Mesenchymal stem cell (in vitro differentiated cells and primary cell): ENCODE data around the gene DDX10.

Experiments used
- DNase-seq: peaks from one replicate; pipeline ENCODE4 v3.0.0-alpha.2; 2013
- H2AFZ ChIP-seq: one replicate; pipeline ENCODE4 v1.6.1; 2013; ENCODE audit warnings: low read depth, mild to moderate bottlenecking, control low read depth, inconsistent platforms, low read length, moderate library complexity
- H2AK5ac ChIP-seq: 2 replicates; pipeline ENCODE4 v1.6.1; 2013; ENCODE audit warnings: low read length, moderate library complexity, mild to moderate bottlenecking, inconsistent platforms; ENCODE audit not compliant: severe bottlenecking
- H2BK120ac ChIP-seq: one replicate; pipeline ENCODE4 v1.6.1; 2013; ENCODE audit warnings: low read depth, mild to moderate bottlenecking, inconsistent platforms, low read length, moderate library complexity
- H2BK12ac ChIP-seq, 2 experiments: one replicate each; pipeline ENCODE4 v1.6.1; 2013; ENCODE audit warnings: inconsistent platforms in 2 of 2, low read length in 2 of 2, mild to moderate bottlenecking in 2 of 2, moderate library complexity in 2 of 2, control low read depth in 1 of 2
- H2BK15ac ChIP-seq: one replicate; pipeline ENCODE4 v1.6.1; 2013; ENCODE audit warnings: mild to moderate bottlenecking, low read depth, inconsistent platforms; ENCODE audit not compliant: poor library complexity, severe bottlenecking
- H2BK5ac ChIP-seq: 2 replicates; pipeline ENCODE4 v1.6.1; 2013; ENCODE audit warnings: low read depth, mild to moderate bottlenecking, low read length, control low read depth, inconsistent platforms; ENCODE audit not compliant: poor library complexity, severe bottlenecking
- H3K14ac ChIP-seq, 2 experiments: one replicate each; pipeline ENCODE4 v1.6.1; 2013; ENCODE audit warnings: inconsistent platforms in 2 of 2, low read length in 2 of 2, control low read depth in 1 of 2, mild to moderate bottlenecking in 1 of 2, moderate library complexity in 1 of 2
- H3K18ac ChIP-seq, 2 experiments: one replicate each; pipeline ENCODE4 v1.6.1; 2013; ENCODE audit warnings: inconsistent platforms in 2 of 2, low read length in 2 of 2, control low read depth in 1 of 2, low read depth in 1 of 2, mild to moderate bottlenecking in 1 of 2
- H3K23ac ChIP-seq, 2 experiments: one replicate each; pipeline ENCODE4 v1.6.1; 2013; ENCODE audit warnings: inconsistent platforms in 2 of 2, low read length in 2 of 2, mild to moderate bottlenecking in 2 of 2, moderate library complexity in 2 of 2, control low read depth in 1 of 2
- H3K27ac ChIP-seq: 2 replicates; pipeline ENCODE4 v1.5.1; 2013; ENCODE audit warnings: mild to moderate bottlenecking, moderate library complexity, low read length, control low read depth, inconsistent platforms; ENCODE audit not compliant: poor library complexity, severe bottlenecking
- H3K27me3 ChIP-seq, 2 experiments: 2 replicates each; pipeline versions ENCODE4 v1.6.1 to v1.7.0; 2013; ENCODE audit warnings: low read length in 2 of 2, mild to moderate bottlenecking in 2 of 2, moderate library complexity in 2 of 2, control low read depth in 1 of 2, inconsistent platforms in 1 of 2; ENCODE audit not compliant: control insufficient read depth in 1 of 2, insufficient read depth in 1 of 2
- H3K36me3 ChIP-seq, 2 experiments: 2 replicates each; pipeline versions ENCODE4 v1.6.1 to v1.7.0; 2013; ENCODE audit warnings: low read length in 2 of 2, control low read depth in 1 of 2, inconsistent platforms in 1 of 2, low read depth in 1 of 2, mild to moderate bottlenecking in 1 of 2; ENCODE audit not compliant: insufficient read depth in 2 of 2, control insufficient read depth in 1 of 2
- H3K4ac ChIP-seq, 2 experiments: one replicate each; pipeline ENCODE4 v1.6.1; 2013; ENCODE audit warnings: inconsistent platforms in 2 of 2, low read length in 2 of 2, mild to moderate bottlenecking in 2 of 2, moderate library complexity in 2 of 2, control low read depth in 1 of 2, low read depth in 1 of 2
- H3K4me1 ChIP-seq: 2 replicates; pipeline ENCODE4 v1.6.1; 2013; ENCODE audit warnings: low read depth, low read length, control low read depth; ENCODE audit not compliant: control insufficient read depth, insufficient read depth
- H3K4me2 ChIP-seq: 2 replicates; pipeline ENCODE4 v1.6.1; 2013; ENCODE audit warnings: low read length, mild to moderate bottlenecking, inconsistent platforms; ENCODE audit not compliant: poor library complexity, severe bottlenecking
- H3K4me3 ChIP-seq, 2 experiments: 2 replicates each; pipeline versions ENCODE4 v1.5.1 to v1.7.0; 2013; ENCODE audit warnings: low read length in 2 of 2, mild to moderate bottlenecking in 2 of 2, control low read depth in 1 of 2, low read depth in 1 of 2; ENCODE audit not compliant: insufficient read depth in 1 of 2
- H3K79me1 ChIP-seq: replicated peaks from 2 replicates; pipeline ENCODE4 v1.6.1; 2013; ENCODE audit warnings: mild to moderate bottlenecking, control low read depth, low read length, inconsistent platforms; ENCODE audit not compliant: poor library complexity, severe bottlenecking
- H3K9ac ChIP-seq: 2 replicates; pipeline ENCODE4 v1.7.0; 2013; ENCODE audit warnings: mild to moderate bottlenecking, low read length, moderate library complexity
- H3K9me3 ChIP-seq: 2 replicates; pipeline ENCODE4 v1.7.0; 2013; ENCODE audit warnings: mild to moderate bottlenecking, low read length; ENCODE audit not compliant: control insufficient read depth
- H4K8ac ChIP-seq: one replicate; pipeline ENCODE4 v1.6.1; 2013; ENCODE audit warnings: inconsistent platforms, mild to moderate bottlenecking, low read length, moderate library complexity
- H4K91ac ChIP-seq: one replicate; pipeline ENCODE4 v1.6.1; 2013; ENCODE audit warnings: mild to moderate bottlenecking, low read length, inconsistent platforms
- WGBS: methylation state at CpG from one replicate; pipeline ENCODE4 v1.1.7; 2013; ENCODE audit warnings: mixed read lengths; 5-methylcytosine and 5-hydroxymethylcytosine counted together

DDX10 gene

DNA sequence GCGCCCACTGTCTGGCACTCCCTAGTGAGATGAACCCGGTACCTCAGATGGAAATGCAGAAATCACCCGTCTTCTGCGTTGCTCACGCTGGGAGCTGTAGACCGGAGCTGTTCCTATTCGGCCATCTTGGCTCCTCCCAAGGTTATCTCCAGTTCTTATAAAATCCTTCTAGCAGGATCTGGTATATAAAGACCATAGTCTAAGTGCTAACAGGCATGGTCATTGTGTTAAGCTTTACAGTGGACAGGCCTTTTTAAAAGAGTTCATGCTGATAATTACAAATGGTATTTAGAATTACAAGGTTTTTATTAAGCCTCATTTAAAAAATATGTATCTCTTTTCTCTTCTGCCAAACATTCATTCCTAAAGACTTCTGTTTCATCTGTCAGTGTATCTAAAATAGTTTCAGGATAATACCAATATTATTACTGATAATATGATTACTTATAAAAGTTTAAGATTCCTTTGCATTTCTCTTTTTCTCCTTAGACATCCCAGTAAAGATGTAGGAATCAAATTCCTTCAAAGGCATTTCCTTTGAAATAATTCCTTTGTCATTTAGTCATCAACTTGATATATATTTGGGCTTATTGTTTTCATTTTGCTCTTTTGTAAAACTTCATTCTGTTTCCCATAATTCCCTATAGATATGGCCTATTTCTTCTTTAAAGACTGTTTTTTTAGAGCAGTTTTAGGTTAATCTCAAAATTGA, 20.7 kb downstream of the DDX10 start:
- no peak overlapping the region for H2AFZ ChIP-seq
- no peak overlapping the region for H2BK12ac ChIP-seq
- H3K27me3 ChIP-seq, result no peaks in the 10 kb centered on the region
- H3K4me1 ChIP-seq, result no peaks in the 10 kb centered on the region
- no peak overlapping the region for H3K4me2 ChIP-seq
- no peak overlapping the region for H2BK120ac ChIP-seq
- H3K79me1 ChIP-seq, result peaks cover 14% of the 10 kb centered on the region
- 100% methylated on average over 1 of the region's 7 CpGs for WGBS
- H3K9ac ChIP-seq, result no peak overlapping the region
- H3K27ac ChIP-seq, result no peak overlapping the region
- H4K91ac ChIP-seq, result no peak overlapping the region
- H3K36me3 ChIP-seq, result peaks cover 8 to 27% of the 10 kb centered on the region in 2 experiments
- H2BK5ac ChIP-seq, result no peak overlapping the region
- no peak overlapping the region for H3K4ac ChIP-seq
- no peak overlapping the region for H3K23ac ChIP-seq
- H3K14ac ChIP-seq, result no peak overlapping the region
- no peak for DNase-seq
- no peak overlapping the region for H3K4me3 ChIP-seq
- no peak overlapping the region for H2AK5ac ChIP-seq
- H2BK15ac ChIP-seq, result no peak overlapping the region
- H4K8ac ChIP-seq, result no peak overlapping the region
- no peak overlapping the region for H3K18ac ChIP-seq
- no peaks in the 10 kb centered on the region for H3K9me3 ChIP-seq

DNA sequence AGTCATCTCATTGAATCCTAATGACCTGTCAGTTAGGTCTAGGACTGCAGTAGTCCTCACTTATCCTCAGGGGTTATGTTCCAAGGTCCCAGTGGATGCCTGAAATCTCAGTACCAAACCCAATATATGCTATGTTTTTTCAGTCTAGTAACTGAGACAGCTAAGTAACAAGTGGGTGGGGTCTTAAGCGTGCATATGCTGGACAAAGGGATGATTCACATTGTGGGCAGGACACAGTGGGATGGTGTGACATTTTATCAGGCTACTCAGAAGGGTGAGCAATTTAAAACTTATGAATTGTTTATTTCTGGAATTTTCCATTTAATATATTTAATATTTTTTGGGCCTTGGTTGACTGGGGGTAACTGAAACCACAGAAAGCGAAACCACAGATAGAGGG, 29.0 kb downstream of the DDX10 start:
- peaks cover 2% of the 10 kb centered on the region for H3K4me1 ChIP-seq
- H3K23ac ChIP-seq, result no peak overlapping the region
- no peak overlapping the region for H2BK12ac ChIP-seq
- WGBS, result 67% methylated on average over 2 of the region's 2 CpGs
- no peak overlapping the region for H3K4me2 ChIP-seq
- no peak overlapping the region for H2AK5ac ChIP-seq
- H3K4me3 ChIP-seq, result no peak overlapping the region
- no peak overlapping the region for H4K91ac ChIP-seq
- H3K79me1 ChIP-seq, result peaks cover 11% of the 10 kb centered on the region
- H3K27ac ChIP-seq, result no peak overlapping the region
- H3K9ac ChIP-seq, result no peak overlapping the region
- no peak overlapping the region for H2BK5ac ChIP-seq
- no peak overlapping the region for H3K18ac ChIP-seq
- H2AFZ ChIP-seq, result no peak overlapping the region
- no peaks in the 10 kb centered on the region for H3K27me3 ChIP-seq
- no peak overlapping the region for H2BK120ac ChIP-seq
- H3K4ac ChIP-seq, result no peak overlapping the region
- peaks cover 13 to 51% of the 10 kb centered on the region in 2 experiments for H3K36me3 ChIP-seq
- H4K8ac ChIP-seq, result no peak overlapping the region
- DNase-seq, result peak; percentile 40
- H3K9me3 ChIP-seq, result no peaks in the 10 kb centered on the region
- H2BK15ac ChIP-seq, result no peak overlapping the region
- H3K14ac ChIP-seq, result no peak overlapping the region

DNA sequence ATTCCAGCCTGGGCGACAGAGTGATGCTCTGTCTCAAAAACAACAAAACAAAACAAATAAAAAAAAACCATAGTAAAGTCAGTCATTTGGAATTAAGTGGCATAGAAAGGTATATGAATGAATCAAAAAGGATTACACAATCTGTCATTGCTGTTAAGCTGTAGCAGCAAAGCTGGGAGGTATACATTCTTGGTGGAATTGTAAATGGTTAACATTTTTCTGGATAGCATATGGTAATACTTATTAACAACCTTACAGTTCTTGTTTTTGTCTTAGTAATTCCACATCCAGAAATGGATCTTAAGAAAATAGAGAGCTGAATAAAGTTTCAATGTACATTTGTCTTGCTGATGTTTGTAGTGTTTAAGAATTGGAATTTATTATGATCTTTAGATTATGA, 30.0 kb downstream of the DDX10 start:
- Histone ChIP-seq H4K8ac (no peak overlapping the region), H3K4me3 (no peak overlapping the region), H2BK12ac (no peak overlapping the region), H3K23ac (no peak overlapping the region), H3K9ac (no peak overlapping the region), H3K79me1 (peaks cover 11% of the 10 kb centered on the region), H2AFZ (no peak overlapping the region), H2BK5ac (no peak overlapping the region), H3K4me1 (peaks cover 2% of the 10 kb centered on the region), H2AK5ac (no peak overlapping the region), H3K27me3 (no peaks in the 10 kb centered on the region), H4K91ac (no peak overlapping the region), H3K14ac (no peak overlapping the region), H3K9me3 (no peaks in the 10 kb centered on the region), H3K36me3 (peaks cover 13 to 47% of the 10 kb centered on the region in 2 experiments), H3K4me2 (no peak overlapping the region), H3K4ac (no peak overlapping the region), H2BK15ac (no peak overlapping the region), H3K18ac (no peak overlapping the region), H3K27ac (no peak overlapping the region), H2BK120ac (no peak overlapping the region)
- no CpG with 5 or more reads among the region's 1 CpG for WGBS
- DNase-seq, result no peak

DNA sequence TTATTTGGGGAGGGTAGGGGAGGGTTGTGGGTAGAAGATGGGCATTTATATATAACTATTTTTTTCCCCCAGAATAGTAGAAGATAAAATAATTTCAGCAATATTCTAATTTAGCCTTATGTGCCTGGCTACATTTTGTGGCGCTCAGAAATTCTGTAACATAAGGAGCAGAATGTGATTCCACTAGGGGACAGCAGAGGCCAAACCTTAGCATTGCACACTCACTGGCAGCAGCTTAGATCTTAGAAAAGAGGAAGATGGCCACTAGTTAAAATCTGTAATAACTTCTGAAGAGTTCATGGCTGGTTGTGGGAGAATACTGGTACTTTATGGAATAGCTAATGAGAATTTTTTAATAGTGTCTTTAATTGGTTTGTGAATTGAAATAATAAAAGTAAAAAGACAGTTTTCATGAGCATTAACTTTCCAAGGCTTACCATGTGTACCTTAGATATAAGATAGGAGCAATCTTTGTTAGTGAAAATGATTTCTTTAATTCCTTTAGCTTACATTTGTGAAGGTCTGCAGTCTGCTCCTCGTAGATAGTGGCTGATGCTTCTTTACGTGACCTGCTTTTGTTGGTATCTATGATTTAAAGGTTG, 33.1 kb downstream of the DDX10 start:
- H3K4me2 ChIP-seq, result no peak overlapping the region
- H3K14ac ChIP-seq, result no peak overlapping the region
- H2BK5ac ChIP-seq, result no peak overlapping the region
- no peak overlapping the region for H3K4ac ChIP-seq
- no peak overlapping the region for H2BK15ac ChIP-seq
- peak overlapping the region; percentile 20 for H3K9ac ChIP-seq
- no peak overlapping the region for H2BK120ac ChIP-seq
- H3K27ac ChIP-seq, result no peak overlapping the region
- no peak overlapping the region for H4K8ac ChIP-seq
- H2BK12ac ChIP-seq, result no peak overlapping the region
- DNase-seq, result peak; percentile 75
- 81% methylated on average over 3 of the region's 3 CpGs for WGBS
- H4K91ac ChIP-seq, result no peak overlapping the region
- peaks cover 12% of the 10 kb centered on the region for H3K79me1 ChIP-seq
- peaks cover 2% of the 10 kb centered on the region for H3K4me1 ChIP-seq
- peaks cover 3 to 39% of the 10 kb centered on the region in 2 experiments for H3K36me3 ChIP-seq
- no peak overlapping the region for H3K18ac ChIP-seq
- peak overlapping the region; percentile 84 for H2AK5ac ChIP-seq
- no peaks in the 10 kb centered on the region for H3K27me3 ChIP-seq
- no peak overlapping the region for H3K4me3 ChIP-seq
- H3K23ac ChIP-seq, result no peak overlapping the region
- H2AFZ ChIP-seq, result no peak overlapping the region
- H3K9me3 ChIP-seq, result no peaks in the 10 kb centered on the region
